Vagina (tissue), 2 donors: ENCODE results near the gene PLOD2. TPM values are rescaled to one million over a fixed set of nuclear protein-coding genes. Genes with fewer than 3 reads are reported as not detected.

Experiments
- DNase-seq, 2 donors: peaks; one replicate each; pipeline ENCODE4 v3.0.0-alpha.2; 2017; ENCODE audit errors: extremely low spot score in 2 of 2
- H3K27ac ChIP-seq: fragments of 200-600 bp; sonication (generic); one replicate; pipeline ENCODE4 v1.5.1; 2019
- H3K27me3 ChIP-seq: fragments of 200-600 bp; sonication (generic); one replicate; pipeline ENCODE4 v1.5.1; 2019
- H3K36me3 ChIP-seq, 2 donors: fragments of 200-600 bp; sonication (generic); one replicate each; pipeline ENCODE4 v1.5.1; 2017 to 2019
- H3K4me1 ChIP-seq: fragments of 200-600 bp; sonication (generic); one replicate; pipeline ENCODE4 v1.5.1; 2019
- H3K4me3 ChIP-seq, 2 donors: fragments of 200-600 bp; sonication (generic); 1 replicate in 1 of 2; 2 replicates in 1 of 2; pipeline ENCODE4 v1.5.1; 2016 to 2019
- H3K9me3 ChIP-seq: fragments of 200-600 bp; sonication (generic); one replicate; pipeline ENCODE4 v1.5.1; 2019
- CTCF ChIP-seq, 3 experiments: fragments of 450-650 bp in 2 of 3; fragments of 200-600 bp in 1 of 3; sonication (generic) in 1 of 3; IDR thresholded peaks; one replicate each; pipeline ENCODE4 v1.5.1; 2017 to 2019; ENCODE audit warnings: antibody characterized with exemption in 3 of 3, mild to moderate bottlenecking in 2 of 3, moderate library complexity in 2 of 3
- POLR2A ChIP-seq, 2 donors: fragments of 450-650 bp; IDR thresholded peaks; one replicate each; pipeline ENCODE4 v1.6.1; 2017; ENCODE audit warnings: antibody characterized with exemption in 2 of 2, mild to moderate bottlenecking in 2 of 2, moderate library complexity in 2 of 2
- POLR2AphosphoS5 ChIP-seq, 2 donors: sonication (generic); formaldehyde crosslinking; IDR thresholded peaks; one replicate each; pipeline ENCODE4 v1.9.0; 2017; ENCODE audit warnings: antibody characterized with exemption in 2 of 2, mild to moderate bottlenecking in 2 of 2, low read depth in 1 of 2; ENCODE audit not compliant: insufficient read depth in 1 of 2
- intact Hi-C: fragments of 100-400 bp; cut with DNase I; formaldehyde crosslinking; loops from one replicate; pipeline ENCODE4 v1.15.1; 2023
- total RNA-seq: library from RNA; depleted of rRNA; stranded (reverse); fragments of >200 nt; gene quantifications from one replicate; pipeline ENCODE4 v1.2.3, GENCODE V29; 2016

PLOD2 gene
- total RNA-seq, 1 donor from 2014 or later: 27.0 TPM

- DNase-seq: no peak
- H3K4me3 ChIP-seq: no peak overlapping the region
- intact Hi-C loops: no loop called here
- no peaks in the 10 kb centered on the region for H3K27me3 ChIP-seq
- TF ChIP-seq POLR2AphosphoS5 (IDR thresholded peaks at IDR 0.05; ENCODE audit: insufficient read depth in 1 of 2, low read depth in 1 of 2) (no peak), CTCF (IDR thresholded peaks at IDR 0.05) (no peak), POLR2A (IDR thresholded peaks at IDR 0.05) (no peak)
- H3K4me1 ChIP-seq: no peaks in the 10 kb centered on the region
- H3K27ac ChIP-seq: no peak overlapping the region
- H3K36me3 ChIP-seq: no peaks in the 10 kb centered on the region
- H3K9me3 ChIP-seq: no peaks in the 10 kb centered on the region
Measured at GRCh38 chr3:146047485-146047884, 113.5 kb downstream of the PLOD2 start.

- H3K27me3 ChIP-seq: no peaks in the 10 kb centered on the region
Measured at GRCh38 chr3:146044046-146044445, 116.9 kb downstream of the PLOD2 start.

GRCh38 chr3:146040630-146041029 lies 120.4 kb downstream of the PLOD2 start:
- no peak overlapping the region for H3K4me3 ChIP-seq
- no peak for DNase-seq
- no peaks in the 10 kb centered on the region for H3K36me3 ChIP-seq
- H3K4me1 ChIP-seq: no peaks in the 10 kb centered on the region
- no peak overlapping the region for H3K27ac ChIP-seq
- H3K9me3 ChIP-seq: no peaks in the 10 kb centered on the region
- TF ChIP-seq POLR2A (IDR thresholded peaks at IDR 0.05) (no peak), POLR2AphosphoS5 (IDR thresholded peaks at IDR 0.05; ENCODE audit: insufficient read depth in 1 of 2, low read depth in 1 of 2) (no peak), CTCF (IDR thresholded peaks at IDR 0.05) (no peak)
- intact Hi-C loops: no loop called here
- no peaks in the 10 kb centered on the region for H3K27me3 ChIP-seq

More at GRCh38 chr3:146044046-146044445, 116.9 kb downstream of the PLOD2 start:
- Histone ChIP-seq H3K4me3 (no peak overlapping the region), H3K27ac (no peak overlapping the region), H3K36me3 (no peaks in the 10 kb centered on the region), H3K9me3 (no peaks in the 10 kb centered on the region), H3K4me1 (no peaks in the 10 kb centered on the region)
- intact Hi-C loops: no loop called here
- no peak for DNase-seq
- TF ChIP-seq CTCF (IDR thresholded peaks at IDR 0.05): no peak
- no peak for TF ChIP-seq POLR2A (IDR thresholded peaks at IDR 0.05)
- no peak for TF ChIP-seq POLR2AphosphoS5 (IDR thresholded peaks at IDR 0.05; ENCODE audit: insufficient read depth in 1 of 2, low read depth in 1 of 2)

- no peaks in the 10 kb centered on the region for H3K9me3 ChIP-seq
- no peaks in the 10 kb centered on the region for H3K36me3 ChIP-seq
- no peaks in the 10 kb centered on the region for H3K27me3 ChIP-seq
- H3K27ac ChIP-seq: no peak overlapping the region
- no peak overlapping the region for H3K4me3 ChIP-seq
- TF ChIP-seq POLR2AphosphoS5 (IDR thresholded peaks at IDR 0.05; ENCODE audit: insufficient read depth in 1 of 2, low read depth in 1 of 2) (no peak), POLR2A (IDR thresholded peaks at IDR 0.05) (no peak), CTCF (IDR thresholded peaks at IDR 0.05) (no peak)
- H3K4me1 ChIP-seq: no peaks in the 10 kb centered on the region
- no peak for DNase-seq
- intact Hi-C loops: no loop called here
Measured at GRCh38 chr3:146037697-146038096, 123.3 kb downstream of the PLOD2 start.

GRCh38 chr3:146036281-146036680 lies 124.7 kb downstream of the PLOD2 start:
- intact Hi-C loops: no loop called here
- TF ChIP-seq CTCF (IDR thresholded peaks at IDR 0.05) (no peak), POLR2AphosphoS5 (IDR thresholded peaks at IDR 0.05; ENCODE audit: insufficient read depth in 1 of 2, low read depth in 1 of 2) (no peak), POLR2A (IDR thresholded peaks at IDR 0.05) (no peak)
- Histone ChIP-seq H3K27ac (no peak overlapping the region), H3K36me3 (no peaks in the 10 kb centered on the region), H3K4me1 (no peaks in the 10 kb centered on the region), H3K27me3 (no peaks in the 10 kb centered on the region), H3K4me3 (no peak overlapping the region), H3K9me3 (no peaks in the 10 kb centered on the region)
- no peak for DNase-seq
